GM10266 (cell line): ENCODE measurements around the gene AMFR.

Experiments used
- DNase-seq: peaks from one replicate; pipeline ENCODE4 v3.0.0; 2012; ENCODE audit errors: extremely low spot score
- TF ChIP-seq, protein P1 (sequence below): IDR thresholded peaks from 2 replicates; pipeline ENCODE4 v1.5.1; 2012; ENCODE audit warnings: mild to moderate bottlenecking, low read depth; ENCODE audit not compliant: control insufficient read depth, insufficient read depth; ENCODE audit errors: missing control alignments

AMFR gene

DNA sequence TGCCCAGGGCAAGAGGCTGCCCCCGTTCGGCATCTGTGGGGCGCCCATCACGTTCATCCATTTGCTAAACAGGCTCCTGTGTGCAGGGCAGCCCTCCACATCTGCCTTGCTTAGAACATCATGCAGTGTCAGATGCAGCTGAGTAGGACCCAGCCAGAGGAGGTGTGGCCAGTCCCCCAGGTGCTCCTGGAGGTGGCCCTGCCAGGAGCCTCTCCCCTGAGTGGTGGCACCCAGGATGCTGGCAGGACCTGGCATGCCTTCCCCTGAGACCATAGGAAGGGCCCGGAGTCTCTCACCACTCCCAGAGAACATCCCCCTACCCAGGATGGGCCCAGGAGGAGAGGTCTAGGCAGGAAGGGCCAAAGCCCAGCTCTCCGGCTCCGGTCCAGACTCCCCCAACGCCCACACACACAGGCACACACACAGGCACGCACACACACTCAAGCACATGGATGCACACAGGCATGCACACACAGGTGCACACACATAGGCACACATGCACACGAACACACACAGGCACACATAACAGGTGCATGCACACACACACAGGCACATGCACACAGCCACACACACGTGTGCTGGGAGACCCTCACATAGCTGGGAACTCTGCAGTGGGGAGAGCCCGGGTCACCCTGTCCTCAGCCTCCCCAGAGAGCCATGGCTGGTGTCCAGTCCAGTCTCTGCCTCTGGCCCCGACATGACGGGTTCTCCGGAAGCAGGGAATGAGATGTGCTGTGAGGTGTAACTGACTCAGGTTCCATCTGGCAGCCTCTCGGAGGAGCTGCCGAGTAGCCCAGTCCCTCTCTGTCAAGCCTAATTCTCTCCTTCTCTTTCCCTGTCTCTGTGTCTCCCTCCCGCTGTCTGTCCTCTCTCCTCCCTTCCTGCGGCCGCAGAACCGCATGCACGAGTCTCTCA lies 74.6 kb downstream of the AMFR start:
- no peak for DNase-seq
- TF ChIP-seq, protein P1, sequence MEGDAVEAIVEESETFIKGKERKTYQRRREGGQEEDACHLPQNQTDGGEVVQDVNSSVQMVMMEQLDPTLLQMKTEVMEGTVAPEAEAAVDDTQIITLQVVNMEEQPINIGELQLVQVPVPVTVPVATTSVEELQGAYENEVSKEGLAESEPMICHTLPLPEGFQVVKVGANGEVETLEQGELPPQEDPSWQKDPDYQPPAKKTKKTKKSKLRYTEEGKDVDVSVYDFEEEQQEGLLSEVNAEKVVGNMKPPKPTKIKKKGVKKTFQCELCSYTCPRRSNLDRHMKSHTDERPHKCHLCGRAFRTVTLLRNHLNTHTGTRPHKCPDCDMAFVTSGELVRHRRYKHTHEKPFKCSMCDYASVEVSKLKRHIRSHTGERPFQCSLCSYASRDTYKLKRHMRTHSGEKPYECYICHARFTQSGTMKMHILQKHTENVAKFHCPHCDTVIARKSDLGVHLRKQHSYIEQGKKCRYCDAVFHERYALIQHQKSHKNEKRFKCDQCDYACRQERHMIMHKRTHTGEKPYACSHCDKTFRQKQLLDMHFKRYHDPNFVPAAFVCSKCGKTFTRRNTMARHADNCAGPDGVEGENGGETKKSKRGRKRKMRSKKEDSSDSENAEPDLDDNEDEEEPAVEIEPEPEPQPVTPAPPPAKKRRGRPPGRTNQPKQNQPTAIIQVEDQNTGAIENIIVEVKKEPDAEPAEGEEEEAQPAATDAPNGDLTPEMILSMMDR = no peak

DNA sequence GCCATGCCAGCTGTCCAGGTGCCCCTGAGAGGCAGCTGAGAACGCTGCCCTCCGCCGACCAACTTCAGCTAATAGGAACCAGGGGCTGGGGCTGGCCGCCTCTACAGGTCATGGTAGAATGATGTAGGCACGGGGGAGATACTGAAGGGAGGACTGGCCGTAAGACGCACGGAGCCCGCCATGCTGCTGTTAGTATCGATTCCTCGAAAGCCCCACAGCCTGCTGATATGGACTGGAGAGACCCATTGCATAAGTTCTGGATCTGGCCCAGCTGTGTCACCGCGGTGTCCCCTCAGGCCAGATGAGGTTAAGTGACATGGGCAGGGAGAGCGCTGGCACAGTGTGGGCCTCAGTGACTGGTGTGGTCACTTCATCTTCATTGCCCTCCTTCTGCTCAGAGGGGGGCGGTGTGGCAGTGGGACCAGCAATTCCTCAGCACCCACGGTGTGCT lies 75.6 kb downstream of the AMFR start:
- TF ChIP-seq, protein P1 = no peak
- DNase-seq = no peak

DNA sequence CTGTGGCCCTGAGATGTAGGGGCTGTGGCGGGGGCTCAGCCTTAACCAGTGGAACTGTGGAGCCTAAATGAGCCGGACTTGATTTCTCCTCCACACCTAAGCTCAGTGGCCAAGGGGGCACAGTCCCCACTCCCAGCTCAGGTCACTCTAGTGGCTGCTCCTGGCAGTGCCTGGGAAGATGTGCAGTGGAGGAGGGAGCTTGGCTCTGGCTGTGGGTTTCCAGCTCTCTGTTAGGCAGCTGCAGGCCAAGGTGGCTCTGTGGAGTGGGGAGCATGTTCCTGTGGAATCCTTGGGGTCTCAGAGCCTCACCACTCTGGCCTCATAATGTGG lies 76.3 kb downstream of the AMFR start:
- DNase-seq = no peak
- TF ChIP-seq, protein P1 = no peak

DNA sequence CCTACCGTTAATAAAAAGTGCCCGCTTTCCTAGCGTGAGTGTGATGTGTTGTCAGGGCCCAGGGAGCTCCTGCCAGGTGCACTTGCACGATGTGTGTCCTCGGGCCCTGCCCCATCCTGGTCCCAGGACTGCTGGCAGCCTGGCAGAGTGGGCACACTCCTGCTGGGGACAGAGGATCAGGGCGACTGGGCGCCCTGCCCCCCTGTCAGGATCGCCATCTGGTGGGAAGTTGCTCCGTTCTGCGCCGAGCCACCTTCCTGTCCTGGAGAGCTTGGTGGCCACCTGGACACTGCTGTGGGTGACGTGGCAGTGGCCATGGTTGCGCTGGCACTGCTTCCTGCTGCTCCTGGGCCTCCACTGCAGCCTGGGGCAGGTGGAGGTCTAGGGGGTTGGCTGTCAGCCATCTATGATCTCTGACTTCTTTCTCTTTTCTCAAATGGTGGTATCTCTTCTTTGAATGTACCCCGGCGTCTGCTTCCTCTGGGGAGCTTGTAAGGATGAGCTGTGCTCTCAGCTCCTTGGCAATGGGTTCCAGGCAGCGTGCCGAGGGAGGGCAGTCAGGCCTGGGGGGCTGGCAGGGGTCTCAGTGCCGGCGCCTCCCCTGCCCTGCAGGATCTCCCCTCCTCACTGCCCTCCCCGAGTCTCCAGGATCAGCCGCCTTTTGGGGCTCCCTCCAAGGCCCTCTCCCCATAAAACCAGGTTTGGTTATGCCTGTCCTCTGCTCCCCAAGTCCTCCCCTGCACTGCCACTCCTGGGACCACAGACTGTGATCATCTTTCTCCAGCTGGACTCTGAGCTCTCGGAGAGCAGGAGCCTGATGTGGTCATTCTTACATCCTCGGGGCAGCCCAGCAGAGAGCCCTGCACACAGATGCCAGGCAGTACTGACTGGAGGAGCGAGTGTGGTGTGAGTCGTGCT lies 76.9 kb downstream of the AMFR start:
- TF ChIP-seq, protein P1 = no peak
- no peak for DNase-seq

DNA sequence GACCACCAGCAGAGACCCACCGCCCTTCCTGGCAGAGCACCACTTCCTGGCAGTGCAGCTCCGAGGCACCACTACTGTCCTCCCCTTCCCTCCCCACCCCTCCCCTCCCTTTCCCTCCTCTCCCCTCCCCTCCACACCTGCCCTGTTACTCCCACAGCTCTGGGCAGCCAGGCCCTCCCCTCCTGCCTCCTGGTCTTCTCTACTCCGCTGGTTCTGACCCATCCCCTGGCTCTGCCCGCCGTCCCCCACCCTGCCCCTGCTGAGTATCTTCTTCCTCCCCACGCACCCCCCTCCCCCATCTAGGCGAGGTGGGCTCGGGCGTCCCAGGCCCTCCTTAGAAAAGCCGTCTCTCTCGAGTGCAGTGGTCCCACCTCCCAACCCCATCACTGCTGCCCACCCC lies 77.7 kb downstream of the AMFR start:
- TF ChIP-seq, protein P1 = no peak
- DNase-seq = no peak

DNA sequence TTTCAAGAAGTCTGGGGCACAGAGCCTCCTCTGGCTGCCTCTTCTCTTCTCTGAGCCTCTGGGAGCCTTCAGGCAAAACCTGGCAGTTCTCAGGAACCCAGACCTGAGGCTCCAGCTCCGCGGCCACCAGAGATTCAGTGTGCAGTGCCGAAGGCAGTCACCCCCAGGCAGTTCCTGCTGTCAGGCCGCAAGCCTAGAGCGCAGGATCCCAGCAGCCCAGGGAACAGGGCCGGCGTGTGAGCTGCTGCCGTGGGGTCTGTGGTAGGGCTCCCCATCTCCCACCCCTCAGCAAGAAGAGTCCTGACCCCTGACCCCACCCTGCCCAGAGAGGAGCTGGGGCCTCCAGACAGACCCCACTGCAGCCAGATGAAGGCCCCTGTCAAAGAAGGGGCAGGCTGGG lies 78.2 kb downstream of the AMFR start:
- no peak for DNase-seq
- TF ChIP-seq, protein P1 = no peak
